H1 (cell line): ENCODE results near the gene EML5. TPM values are rescaled to one million over a fixed set of nuclear protein-coding genes. Genes with fewer than 3 reads are reported as not detected.

Experiments used
- CTCF ChIA-PET: fragments of 300-600 bp; sonication (Branson Sonifier 250); formaldehyde crosslinking; loops from one replicate; lab custom pipeline; 2021; ENCODE audit not compliant: partially characterized antibody; lab: Charles Lee
- POLR2A ChIA-PET: fragments of 300-600 bp; sonication (Branson Sonifier 250); formaldehyde crosslinking; loops from one replicate; lab custom pipeline; 2021; ENCODE audit warnings: inconsistent platforms; ENCODE audit not compliant: partially characterized antibody; lab: Charles Lee
- DNase-seq, 2 experiments: peaks; one replicate each; pipeline versions ENCODE4 v3.0.0 to v3.0.0-alpha.2; 2010 to 2022; ENCODE audit warnings: low spot score in 2 of 2, low read depth in 1 of 2, mixed read lengths in 1 of 2
- FAIRE-seq: peaks from 2 replicates; lab custom pipeline; 2011; peaks lifted over from hg19 to GRCh38; lab: Jason Lieb, UNC
- H2AFZ ChIP-seq: 2 replicates; pipeline ENCODE4 v1.8.1; 2012; ENCODE audit warnings: low read length, inconsistent platforms
- H2AK5ac ChIP-seq: 2 replicates; pipeline ENCODE4 v1.6.1; 2013; ENCODE audit warnings: low read depth, low read length
- H2BK120ac ChIP-seq: replicated peaks from 2 replicates; pipeline ENCODE3; 2013; ENCODE audit warnings: low read depth, low read length, inconsistent platforms
- H2BK12ac ChIP-seq: 2 replicates; pipeline ENCODE4 v1.6.1; 2013; ENCODE audit warnings: low read depth, low read length
- H2BK15ac ChIP-seq: 2 replicates; pipeline ENCODE4 v1.6.1; 2013; ENCODE audit warnings: low read length
- H2BK20ac ChIP-seq: 2 replicates; pipeline ENCODE4 v1.6.1; 2013; ENCODE audit warnings: low read length
- H2BK5ac ChIP-seq: 2 replicates; pipeline ENCODE4 v1.6.1; 2013; ENCODE audit warnings: low read depth, low read length
- H3K14ac ChIP-seq: 2 replicates; pipeline ENCODE4 v1.6.1; 2013; ENCODE audit warnings: inconsistent platforms; ENCODE audit not compliant: insufficient read length
- H3K18ac ChIP-seq: 2 replicates; pipeline ENCODE4 v1.6.1; 2013; ENCODE audit warnings: low read length; ENCODE audit errors: extremely low read depth
- H3K23ac ChIP-seq: 2 replicates; pipeline ENCODE4 v1.6.1; 2013; ENCODE audit warnings: inconsistent platforms; ENCODE audit not compliant: insufficient read length
- H3K23me2 ChIP-seq: 2 replicates; pipeline ENCODE4 v1.6.1; 2013; ENCODE audit warnings: low read depth, low read length
- H3K27ac ChIP-seq: 2 replicates; pipeline ENCODE4 v1.6.1; 2011; ENCODE audit warnings: low read depth, low read length, inconsistent platforms
- H3K27me3 ChIP-seq, 4 experiments: replicated peaks in 1 of 4; 1 replicate in 1 of 4; 2 replicates in 3 of 4; pipeline versions ENCODE4 v1.6.1 to v1.8.1; 2011 to 2013; ENCODE audit warnings: low read length in 3 of 4, mild to moderate bottlenecking in 3 of 4, inconsistent platforms in 2 of 4, mixed read lengths in 2 of 4, moderate library complexity in 1 of 4; ENCODE audit not compliant: control insufficient read depth in 3 of 4, insufficient read depth in 3 of 4; ENCODE audit errors: extremely low read depth in 1 of 4
- H3K36me3 ChIP-seq, 4 experiments: 2 replicates each; pipeline versions ENCODE4 v1.6.1 to v1.8.1; 2011 to 2013; ENCODE audit warnings: mild to moderate bottlenecking in 4 of 4, low read length in 3 of 4, moderate library complexity in 2 of 4, control low read depth in 1 of 4, inconsistent platforms in 1 of 4; ENCODE audit not compliant: insufficient read depth in 4 of 4, control insufficient read depth in 2 of 4
- H3K4ac ChIP-seq: replicated peaks from 2 replicates; pipeline ENCODE3; 2013; ENCODE audit warnings: low read length, low read depth, mixed read lengths, inconsistent platforms; ENCODE audit not compliant: insufficient read length
- H3K4me1 ChIP-seq, 4 experiments: replicated peaks in 1 of 4; 1 replicate in 1 of 4; 2 replicates in 3 of 4; pipeline versions ENCODE4 v1.6.1 to v1.8.1; 2011 to 2013; ENCODE audit warnings: low read length in 3 of 4, inconsistent platforms in 2 of 4, mixed read lengths in 1 of 4; ENCODE audit not compliant: insufficient read depth in 4 of 4, control insufficient read depth in 3 of 4
- H3K4me2 ChIP-seq, 2 experiments: 2 replicates each; pipeline versions ENCODE4 v1.6.1 to v1.8.1; 2011 to 2013; ENCODE audit warnings: low read depth in 2 of 2, low read length in 2 of 2, control low read depth in 1 of 2, inconsistent platforms in 1 of 2, mild to moderate bottlenecking in 1 of 2; ENCODE audit not compliant: insufficient read depth in 1 of 2
- H3K4me3 ChIP-seq, 4 experiments: fragments of 200-600, 300-600 bp in 1 of 4; sonication (generic), shearing (Covaris generic), sonication (Bioruptor Twin) in 1 of 4; 2 replicates each; pipeline versions ENCODE4 v1.5.1 to v1.8.1; 2011 to 2016; ENCODE audit warnings: low read length in 4 of 4, low read depth in 3 of 4, control low read depth in 2 of 4, inconsistent platforms in 2 of 4, mild to moderate bottlenecking in 2 of 4, mixed read lengths in 1 of 4, moderate library complexity in 1 of 4; ENCODE audit not compliant: insufficient read depth in 2 of 4; ENCODE audit errors: extremely low read depth in 1 of 4
- H3K56ac ChIP-seq: replicated peaks from 2 replicates; pipeline ENCODE3; 2013; ENCODE audit warnings: low read depth, mild to moderate bottlenecking, mixed read lengths, low read length, inconsistent platforms; ENCODE audit not compliant: insufficient read length
- H3K79me1 ChIP-seq: 2 replicates; pipeline ENCODE4 v1.6.1; 2013; ENCODE audit warnings: low read depth, low read length, control low read depth
- H3K79me2 ChIP-seq, 2 experiments: 2 replicates each; pipeline versions ENCODE4 v1.6.1 to v1.8.1; 2012 to 2013; ENCODE audit warnings: low read length in 2 of 2, mild to moderate bottlenecking in 2 of 2, inconsistent platforms in 1 of 2; ENCODE audit not compliant: insufficient read depth in 2 of 2, control insufficient read depth in 1 of 2
- H3K9ac ChIP-seq, 4 experiments: replicated peaks in 1 of 4; 1 replicate in 1 of 4; 2 replicates in 3 of 4; pipeline versions ENCODE4 v1.6.1 to v1.8.1; 2011 to 2013; ENCODE audit warnings: low read depth in 3 of 4, low read length in 3 of 4, control low read depth in 2 of 4, mild to moderate bottlenecking in 2 of 4, moderate library complexity in 2 of 4, inconsistent platforms in 1 of 4; ENCODE audit errors: extremely low read depth in 1 of 4
- H3K9me3 ChIP-seq, 2 experiments: 2 replicates each; pipeline versions ENCODE4 v1.6.1 to v1.8.1; 2012 to 2013; ENCODE audit warnings: mild to moderate bottlenecking in 2 of 2, moderate library complexity in 2 of 2, control low read depth in 1 of 2, inconsistent platforms in 1 of 2, low read depth in 1 of 2, low read length in 1 of 2, mixed read lengths in 1 of 2; ENCODE audit not compliant: insufficient read depth in 2 of 2
- H4K20me1 ChIP-seq, 2 experiments: replicated peaks in 1 of 2; 2 replicates each; pipeline versions ENCODE3 to v1.8.1; 2011 to 2013; ENCODE audit warnings: inconsistent platforms in 2 of 2, low read length in 2 of 2, mild to moderate bottlenecking in 1 of 2; ENCODE audit not compliant: insufficient read depth in 2 of 2, control insufficient read depth in 1 of 2
- H4K5ac ChIP-seq: 2 replicates; pipeline ENCODE4 v1.6.1; 2013; ENCODE audit warnings: low read length, low read depth, mixed read lengths, inconsistent platforms; ENCODE audit not compliant: insufficient read length
- H4K8ac ChIP-seq: 2 replicates; pipeline ENCODE4 v1.8.0; 2013; ENCODE audit warnings: mild to moderate bottlenecking, moderate library complexity, low read length, inconsistent platforms; ENCODE audit not compliant: insufficient read depth; ENCODE audit errors: extremely low read depth
- H4K91ac ChIP-seq: replicated peaks from 2 replicates; pipeline ENCODE3; 2013; ENCODE audit warnings: low read length, mixed read lengths, inconsistent platforms; ENCODE audit not compliant: insufficient read length
- BACH1 ChIP-seq: IDR thresholded peaks from 2 replicates; pipeline ENCODE4 v1.6.1; 2012; ENCODE audit warnings: low read length, improper control_type of control experiment
- CBX8 ChIP-seq: fragments of 300-800, 300-1000 bp; sonication (generic); IDR thresholded peaks from 2 replicates; pipeline ENCODE4 v1.7.1; 2016; ENCODE audit warnings: low read depth, low read length, borderline replicate concordance
- CEBPB ChIP-seq: IDR thresholded peaks from 2 replicates; pipeline ENCODE4 v1.6.1; 2012; ENCODE audit warnings: low read depth, low read length
- GABPA ChIP-seq: IDR thresholded peaks from 2 replicates; pipeline ENCODE4 v1.6.1; 2011; ENCODE audit warnings: mild to moderate bottlenecking, low read length, moderate library complexity, borderline replicate concordance; ENCODE audit not compliant: insufficient read depth
- KDM5A ChIP-seq: fragments of 200-600 bp; IDR thresholded peaks from 2 replicates; pipeline ENCODE4 v1.7.1; 2012; ENCODE audit warnings: mild to moderate bottlenecking, low read length, inconsistent platforms, mixed read lengths
- PHF8 ChIP-seq: fragments of 200-600 bp; sonication (generic); conservative IDR thresholded peaks from 2 replicates; pipeline ENCODE4 v1.7.1; 2012; ENCODE audit warnings: low read depth, mild to moderate bottlenecking, inconsistent platforms, low read length, moderate library complexity
- RAD21 ChIP-seq, 2 experiments: IDR thresholded peaks in 1 of 2; conservative IDR thresholded peaks in 1 of 2; 2 replicates each; pipeline ENCODE4 v1.6.1; 2011; ENCODE audit warnings: low read depth in 2 of 2, low read length in 2 of 2, improper control_type of control experiment in 1 of 2, inconsistent platforms in 1 of 2, mild to moderate bottlenecking in 1 of 2, moderate library complexity in 1 of 2
- SUZ12 ChIP-seq: fragments of 200-600 bp; sonication (generic); IDR thresholded peaks from 2 replicates; pipeline ENCODE4 v1.6.1; 2012; ENCODE audit warnings: mild to moderate bottlenecking, inconsistent platforms, low read length, moderate library complexity, mixed read lengths
- TBP ChIP-seq: IDR thresholded peaks from 2 replicates; pipeline ENCODE4 v1.6.1; 2011; ENCODE audit warnings: low read depth, low read length, improper control_type of control experiment
- TCF12 ChIP-seq: IDR thresholded peaks from 2 replicates; pipeline ENCODE4 v1.6.1; 2011; ENCODE audit warnings: low read depth, mild to moderate bottlenecking, low read length
- USF2 ChIP-seq: IDR thresholded peaks from 2 replicates; pipeline ENCODE4 v1.6.1; 2011; ENCODE audit warnings: low read length, improper control_type of control experiment
- polyA plus RNA-seq, 7 experiments: library from polyadenylated mRNA; depleted of rRNA in 3 of 7; stranded (reverse) in 5 of 7; unstranded in 2 of 7; fragments of >200 nt in 5 of 7; fragments of 200-250 nt in 2 of 7; gene quantifications; 1 replicate in 5 of 7; 2 replicates in 1 of 7; 4 replicates in 1 of 7; pipeline versions ENCODE4 v1.2.1 to v1.2.3, GENCODE V29; 2011 to 2013; ENCODE audit warnings: missing spikeins in 2 of 7, mixed read lengths in 2 of 7
- total RNA-seq: library from RNA; stranded (reverse); fragmentation: NEBNext Ultra II Directional; extraction: Animal tissue kit (Norgen Biotek cat#: 25700); gene quantifications from 2 replicates; pipeline ENCODE4 v1.2.1, GENCODE V29; 2021

The EML5 gene
- total and polyA plus RNA-seq, 2 of the 8 experiments (the other 6 are each of a cell fraction or from before 2014, with no cell fraction given) = 0.39 to 0.88 TPM

GRCh38 chr14:88706425-88706824, 86.3 kb downstream of the EML5 start:
- FAIRE-seq (no peak), DNase-seq (no peak)
- no peak overlapping the region for H3K4me2 ChIP-seq
- H3K27me3 ChIP-seq = no peaks in the 10 kb centered on the region
- no peak overlapping the region for H2BK120ac ChIP-seq
- no peak overlapping the region for H2BK5ac ChIP-seq
- H3K27ac ChIP-seq = no peak overlapping the region
- H3K36me3 ChIP-seq = no peaks in the 10 kb centered on the region; a peak in 1 of 8 replicates
- no peaks in the 10 kb centered on the region for H3K4me1 ChIP-seq
- H3K79me2 ChIP-seq = no peaks in the 10 kb centered on the region
- no peak overlapping the region for H2BK20ac ChIP-seq
- H2BK12ac ChIP-seq = no peak overlapping the region
- POLR2A ChIA-PET = no interaction called here
- H4K20me1 ChIP-seq = no peaks in the 10 kb centered on the region
- TF ChIP-seq RAD21 (IDR thresholded peaks at IDR 0.05 in 1 of 2, conservative IDR thresholded peaks at IDR 0.05 in 1 of 2; ENCODE audit: low read depth in 2 of 2, low read length in 2 of 2) = no peak
- TF ChIP-seq BACH1 = no peak
- TF ChIP-seq PHF8 = no peak
- no peak for TF ChIP-seq TCF12
- TF ChIP-seq GABPA = no peak
- TF ChIP-seq TBP = no peak
- TF ChIP-seq USF2 = no peak
- TF ChIP-seq CEBPB = no peak
- TF ChIP-seq KDM5A = no peak
- TF ChIP-seq CBX8 = no peak
- no peak for TF ChIP-seq SUZ12
- no peaks in the 10 kb centered on the region for H3K9me3 ChIP-seq
- H3K23me2 ChIP-seq = no peaks in the 10 kb centered on the region
- CTCF ChIA-PET = no interaction called here
- no peak overlapping the region for H2BK15ac ChIP-seq
- H3K14ac ChIP-seq = no peak overlapping the region
- no peak overlapping the region for H4K5ac ChIP-seq
- no peak overlapping the region for H3K56ac ChIP-seq
- H3K79me1 ChIP-seq = no peaks in the 10 kb centered on the region
- H3K18ac ChIP-seq = no peak overlapping the region
- H3K4me3 ChIP-seq = no peak overlapping the region
- no peak overlapping the region for H4K91ac ChIP-seq
- no peak overlapping the region for H2AK5ac ChIP-seq
- H2AFZ ChIP-seq = no peak overlapping the region
- no peak overlapping the region for H3K4ac ChIP-seq
- no peak overlapping the region for H3K9ac ChIP-seq
- no peak overlapping the region for H3K23ac ChIP-seq
- H4K8ac ChIP-seq = no peak overlapping the region
